Lung (tissue), 12 donors: Measurements from ENCODE around the gene OR10H4. TPM values are rescaled to one million over a fixed set of nuclear protein-coding genes. Genes with fewer than 3 reads are reported as not detected.
"Not testable (repeated sequence)": the region's sequence is repeated elsewhere in the genome, so short reads cannot be mapped to it uniquely, and the experiment has no call there.

Experiments used
- ATAC-seq: fragments of 200-7000 bp; cut with Tn5 transposase; one replicate; pipeline ENCODE4 v1.9.1; 2020; ENCODE audit warnings: moderate number of reproducible peaks; ENCODE audit not compliant: insufficient read depth, low FRiP score
- DNase-seq, 3 donors: peaks; one replicate each; pipeline ENCODE4 v3.0.0-alpha.2; 2013 to 2017
- H3K27ac ChIP-seq, 2 donors: one replicate each; pipeline ENCODE4 v1.5.1; 2013; ENCODE audit warnings: mild to moderate bottlenecking in 2 of 2, moderate library complexity in 2 of 2, control low read depth in 1 of 2, inconsistent platforms in 1 of 2, low read depth in 1 of 2, low read length in 1 of 2
- H3K27me3 ChIP-seq, 3 donors: one replicate each; pipeline ENCODE4 v1.5.1; 2013; ENCODE audit warnings: low read length in 2 of 3; ENCODE audit not compliant: control insufficient read depth in 3 of 3, insufficient read depth in 3 of 3
- H3K36me3 ChIP-seq, 4 donors: one replicate each; pipeline ENCODE4 v1.5.1; 2013; ENCODE audit warnings: low read length in 4 of 4, mild to moderate bottlenecking in 1 of 4, moderate library complexity in 1 of 4; ENCODE audit not compliant: control insufficient read depth in 4 of 4, insufficient read depth in 4 of 4
- H3K4me1 ChIP-seq, 5 donors: one replicate each; pipeline ENCODE4 v1.5.1; 2013; ENCODE audit warnings: low read length in 5 of 5, mild to moderate bottlenecking in 2 of 5, moderate library complexity in 1 of 5; ENCODE audit not compliant: control insufficient read depth in 5 of 5, insufficient read depth in 5 of 5
- H3K4me3 ChIP-seq: one replicate; pipeline ENCODE4 v1.5.1; 2013; ENCODE audit warnings: mild to moderate bottlenecking, control low read depth, moderate library complexity
- H3K9ac ChIP-seq, 2 donors: one replicate each; pipeline ENCODE4 v1.5.1; 2013; ENCODE audit warnings: low read length in 2 of 2, control low read depth in 1 of 2; ENCODE audit not compliant: insufficient read depth in 1 of 2
- H3K9me3 ChIP-seq, 4 donors: one replicate each; pipeline ENCODE4 v1.5.1; 2013; ENCODE audit warnings: low read length in 3 of 4, mild to moderate bottlenecking in 1 of 4, moderate library complexity in 1 of 4; ENCODE audit not compliant: control insufficient read depth in 4 of 4, insufficient read depth in 3 of 4
- CTCF ChIP-seq: IDR thresholded peaks from 2 replicates; pipeline ENCODE4 v1.5.1; 2012; ENCODE audit warnings: mild to moderate bottlenecking; ENCODE audit errors: control extremely low read depth, extremely low read depth
- WGBS, 2 donors: extraction: QIAGEN DNeasy Blood & Tissue Kit; methylation state at CpG; one replicate each; pipeline ENCODE4 v1.1.7; 2013; 5-methylcytosine and 5-hydroxymethylcytosine counted together
- polyA plus RNA-seq, 2 donors: library from polyadenylated mRNA; stranded (reverse); fragments of 200-250 nt; gene quantifications; one replicate each; pipeline ENCODE4 v1.2.1, GENCODE V29; 2013
- total RNA-seq, 2 donors: library from RNA; depleted of rRNA in 1 of 2; stranded (reverse); fragments of >200 nt in 1 of 2; gene quantifications; one replicate each; pipeline ENCODE4 v1.2.1, GENCODE V29; 2014 to 2021
- donor health status: control.
- donor health status: control.
- donor health status: Bipolar disorder and iron deficiency.
- donor health status: healthy.
- donor health status: DM: yes; HTN: yes; CAD: no.

Gene OR10H4
- total and polyA plus RNA-seq, 4 donors = not detected

GRCh38 chr19:15954820-15955219 lies 6.0 kb downstream of the OR10H4 start:
- TF ChIP-seq CTCF = no peak
- Histone ChIP-seq H3K4me1 (no peaks in the 10 kb centered on the region), H3K9me3 (peaks cover 0 to 4% (median 0%) of the 10 kb centered on the region in 4 donors), H3K27me3 (peaks cover 0 to 10% (median 0%) of the 10 kb centered on the region in 3 donors), H3K9ac (no peak overlapping the region), H3K4me3 (no peak overlapping the region), H3K36me3 (no peaks in the 10 kb centered on the region), H3K27ac (no peak overlapping the region)
- DNase-seq (no peak), ATAC-seq (no peak)
- WGBS, 2 donors = 85 to 87% methylated on average over 6 of the region's 6 CpGs

- no peaks in the 10 kb centered on the region for H3K27me3 ChIP-seq
- H3K4me3 ChIP-seq = no peak overlapping the region
- TF ChIP-seq CTCF = no peak
- no peak overlapping the region for H3K27ac ChIP-seq
- H3K9ac ChIP-seq = no peak overlapping the region
- H3K9me3 ChIP-seq = peaks cover 0 to 15% (median 0%) of the 10 kb centered on the region in 4 donors
- H3K36me3 ChIP-seq = no peaks in the 10 kb centered on the region
- DNase-seq = no peak
- 71 to 81% methylated on average over 6 of the region's 6 CpGs for WGBS, 2 donors
- no peaks in the 10 kb centered on the region for H3K4me1 ChIP-seq
- ATAC-seq = no peak
Observed at GRCh38 chr19:15962319-15962718, 13.5 kb downstream of the OR10H4 start.

GRCh38 chr19:15964231-15964630 lies 15.4 kb downstream of the OR10H4 start:
- H3K4me3 ChIP-seq = no peak overlapping the region
- no peaks in the 10 kb centered on the region for H3K27me3 ChIP-seq
- no peak overlapping the region for H3K27ac ChIP-seq
- no peak for ATAC-seq
- H3K9me3 ChIP-seq = peaks cover 0 to 15% (median 0%) of the 10 kb centered on the region in 4 donors
- no peak for TF ChIP-seq CTCF
- no peaks in the 10 kb centered on the region for H3K4me1 ChIP-seq
- DNase-seq = no peak
- 69 to 87% methylated on average over 2 of the region's 2 CpGs for WGBS, 2 donors
- H3K36me3 ChIP-seq = no peaks in the 10 kb centered on the region
- no peak overlapping the region for H3K9ac ChIP-seq

- ATAC-seq (no peak), DNase-seq (no peak)
- H3K9me3 ChIP-seq = peaks cover 0 to 3% (median 0%) of the 10 kb centered on the region in 4 donors
- no peak for TF ChIP-seq CTCF
- no peaks in the 10 kb centered on the region for H3K27me3 ChIP-seq
- H3K36me3 ChIP-seq = no peaks in the 10 kb centered on the region
- H3K27ac ChIP-seq = no peak overlapping the region
- WGBS, 2 donors = 50 to 66% methylated on average over 5 of the region's 5 CpGs
- no peak overlapping the region for H3K4me3 ChIP-seq
- H3K9ac ChIP-seq = no peak overlapping the region
- H3K4me1 ChIP-seq = no peaks in the 10 kb centered on the region
Observed at GRCh38 chr19:15971224-15971780, 22.5 kb downstream of the OR10H4 start.

- not testable (repeated sequence) for H3K4me1 ChIP-seq, DNase-seq, H3K9ac ChIP-seq, H3K4me3 ChIP-seq, H3K36me3 ChIP-seq, H3K27ac ChIP-seq, ATAC-seq, H3K9me3 ChIP-seq, H3K27me3 ChIP-seq
Observed at GRCh38 chr19:15972043-15972442, 23.2 kb downstream of the OR10H4 start.
